ENCODE measurements around the gene MYO18B. TPM values are rescaled to one million over a fixed set of nuclear protein-coding genes. Genes with fewer than 3 reads are reported as not detected.

The MYO18B gene
- polyA plus RNA-seq, 1 donor (not counting 4 experiments of a cell fraction or from before 2014, with no cell fraction given): not detected

DNA sequence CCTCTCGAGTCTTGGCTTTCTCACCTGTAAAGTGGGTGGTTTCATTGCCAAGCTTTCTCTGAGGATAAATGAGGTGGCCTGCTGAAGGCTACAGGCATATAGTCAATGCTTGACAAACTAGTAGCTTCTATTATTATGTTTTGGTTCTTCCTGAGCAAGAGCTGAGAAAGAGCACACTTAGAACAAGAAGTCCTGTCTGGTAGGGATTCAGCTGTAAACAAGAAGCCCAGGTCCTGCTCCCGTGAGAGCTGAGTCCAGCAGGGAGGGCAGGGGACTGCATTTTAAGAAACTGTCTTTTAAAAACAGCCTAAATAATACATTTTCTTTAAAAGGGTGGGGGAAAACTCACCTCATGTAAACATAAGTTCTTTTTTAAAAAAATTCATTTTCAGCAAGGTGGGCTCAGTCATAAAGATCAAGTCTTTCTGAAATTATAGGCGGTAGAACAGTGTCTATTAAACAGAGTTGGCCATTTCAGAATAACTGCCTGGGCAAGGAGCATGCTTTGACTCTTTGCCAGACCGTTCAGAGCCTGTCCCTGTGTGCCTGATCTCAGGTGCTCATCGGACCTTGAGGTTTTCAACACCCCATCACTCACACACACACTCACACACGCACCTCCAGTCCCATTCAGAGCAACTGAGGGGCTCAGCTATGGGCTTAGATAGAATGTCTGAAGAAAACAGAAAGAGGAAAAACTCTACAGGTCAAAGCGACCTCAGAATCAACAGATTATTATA, 29.2 kb upstream of the MYO18B start:
- TF ChIP-seq CTCF (optimal IDR thresholded peaks at IDR 0.05 in 1 of 3, IDR thresholded peaks at IDR 0.05 in 1 of 3, conservative IDR thresholded peaks at IDR 0.05 in 1 of 3; ENCODE audit: extremely low read depth in 1 of 3, insufficient read depth in 2 of 3, low read length in 3 of 3): no peak
- no peak for TF ChIP-seq EZH2 (IDR thresholded peaks at IDR 0.05; ENCODE audit: low read length)
- Histone ChIP-seq H2AFZ (ENCODE audit: control insufficient read depth, low read length) (no peak overlapping the region), H3K4me1 (ENCODE audit: control insufficient read depth, extremely low read depth, insufficient read depth, low read length) (no peaks in the 10 kb centered on the region), H3K9ac (ENCODE audit: control insufficient read depth, extremely low read depth, insufficient read depth, low read length) (no peak overlapping the region), H3K4me3 (ENCODE audit: control insufficient read depth in 2 of 3, extremely low read depth in 1 of 3, insufficient read depth in 2 of 3, low read depth in 1 of 3, low read length in 3 of 3) (no peak overlapping the region), H3K27ac (ENCODE audit: control insufficient read depth, insufficient read depth, low read length) (no peak overlapping the region), H3K27me3 (ENCODE audit: control insufficient read depth, extremely low read depth, insufficient read depth, low read length) (no peaks in the 10 kb centered on the region), H3K9me1 (ENCODE audit: control insufficient read depth, extremely low read depth, insufficient read depth, low read length) (no peaks in the 10 kb centered on the region), H3K79me2 (ENCODE audit: control insufficient read depth, insufficient read depth, low read length) (no peaks in the 10 kb centered on the region), H4K20me1 (ENCODE audit: control insufficient read depth, extremely low read depth, insufficient read depth, low read length) (no peaks in the 10 kb centered on the region), H3K9me3 (ENCODE audit: control insufficient read depth, low read depth, low read length) (no peaks in the 10 kb centered on the region), H3K36me3 (ENCODE audit: control insufficient read depth in 2 of 2, extremely low read depth in 1 of 2, insufficient read depth in 2 of 2, low read length in 2 of 2) (peaks cover 0 to 2% of the 10 kb centered on the region in 2 experiments), H3K4me2 (ENCODE audit: control insufficient read depth, extremely low read depth, insufficient read depth, low read depth, low read length) (no peak overlapping the region)
- no peak for FAIRE-seq
- dilution Hi-C loops (cut with MboI; ENCODE audit: extremely low pct_ligation_motif_present, low sequenced_read_pairs): no loop called here
- DNase-seq (ENCODE audit: low read depth, low spot score): no peak

- Histone ChIP-seq H3K4me2 (ENCODE audit: control insufficient read depth, extremely low read depth, insufficient read depth, low read depth, low read length) (no peak overlapping the region), H3K4me3 (ENCODE audit: control insufficient read depth in 2 of 3, extremely low read depth in 1 of 3, insufficient read depth in 2 of 3, low read depth in 1 of 3, low read length in 3 of 3) (no peak overlapping the region), H2AFZ (ENCODE audit: control insufficient read depth, low read length) (no peak overlapping the region), H3K27me3 (ENCODE audit: control insufficient read depth, extremely low read depth, insufficient read depth, low read length) (no peaks in the 10 kb centered on the region), H3K9ac (ENCODE audit: control insufficient read depth, extremely low read depth, insufficient read depth, low read length) (no peak overlapping the region), H3K9me1 (ENCODE audit: control insufficient read depth, extremely low read depth, insufficient read depth, low read length) (no peaks in the 10 kb centered on the region), H4K20me1 (ENCODE audit: control insufficient read depth, extremely low read depth, insufficient read depth, low read length) (no peaks in the 10 kb centered on the region), H3K36me3 (ENCODE audit: control insufficient read depth in 2 of 2, extremely low read depth in 1 of 2, insufficient read depth in 2 of 2, low read length in 2 of 2) (peaks cover 0 to 2% of the 10 kb centered on the region in 2 experiments), H3K27ac (ENCODE audit: control insufficient read depth, insufficient read depth, low read length) (no peak overlapping the region), H3K79me2 (ENCODE audit: control insufficient read depth, insufficient read depth, low read length) (no peaks in the 10 kb centered on the region), H3K4me1 (ENCODE audit: control insufficient read depth, extremely low read depth, insufficient read depth, low read length) (no peaks in the 10 kb centered on the region), H3K9me3 (ENCODE audit: control insufficient read depth, low read depth, low read length) (no peaks in the 10 kb centered on the region)
- TF ChIP-seq EZH2 (IDR thresholded peaks at IDR 0.05; ENCODE audit: low read length): no peak
- no peak for TF ChIP-seq CTCF (optimal IDR thresholded peaks at IDR 0.05 in 1 of 3, IDR thresholded peaks at IDR 0.05 in 1 of 3, conservative IDR thresholded peaks at IDR 0.05 in 1 of 3; ENCODE audit: extremely low read depth in 1 of 3, insufficient read depth in 2 of 3, low read length in 3 of 3)
- no peak for DNase-seq (ENCODE audit: low read depth, low spot score)
- dilution Hi-C loops (cut with MboI; ENCODE audit: extremely low pct_ligation_motif_present, low sequenced_read_pairs): no loop called here
- no peak for FAIRE-seq
Measured at GRCh38 chr22:25714070-25714469, 27.9 kb upstream of the MYO18B start.

All from keratinocyte (primary cell).